ENCODE measurements around the gene GPX7.
A peak's percentile ranks its signal among the peaks of the same experiment; 100 is the strongest.

Gene GPX7

GRCh38 chr1:52623812-52624211 lies 21.6 kb downstream of the GPX7 start:
- no peak for DNase-seq
- intact Hi-C loops (cut with DNase I), result no loop called here

GRCh38 chr1:52627028-52627427 lies 24.9 kb downstream of the GPX7 start:
- intact Hi-C loops (cut with DNase I), result no loop called here
- no peak for DNase-seq

- no peak for DNase-seq
- intact Hi-C loops (cut with DNase I), result no loop called here
These were observed 26.6 kb downstream of the GPX7 start for GRCh38 chr1:52628614-52629324.

GRCh38 chr1:52629325-52629643 lies 27.1 kb downstream of the GPX7 start:
- DNase-seq, result peak; percentile 30 to 88 (median 50)
- intact Hi-C loops (cut with DNase I), result no loop called here

GRCh38 chr1:52629667-52630066 lies 27.5 kb downstream of the GPX7 start:
- no peak for DNase-seq
- intact Hi-C loops (cut with DNase I), result no loop called here

- no peak for DNase-seq
- intact Hi-C loops (cut with DNase I), result no loop called here
These were observed 29.7 kb downstream of the GPX7 start for GRCh38 chr1:52631759-52632331.

- intact Hi-C loops (cut with DNase I), result no loop called here
- peak in 4 of 10 donors; percentile 22 to 83 (median 45) for DNase-seq
These were observed 30.6 kb downstream of the GPX7 start, which contains the start of gene SHISAL2A for GRCh38 chr1:52632732-52633290. Gene SHISAL2A, plus strand, starts transcription at chr1:52633168. Its CDS starts 326 bp downstream, at chr1:52633494.

GRCh38 chr1:52633291-52633754 lies 31.2 kb downstream of the GPX7 start:
- peak in 2 of 10 donors; percentile 10 to 73 for DNase-seq
- intact Hi-C loops (cut with DNase I), result no loop called here

- DNase-seq, result no peak
- intact Hi-C loops (cut with DNase I), result no loop called here
These were observed 31.9 kb downstream of the GPX7 start for GRCh38 chr1:52634111-52634510.

GRCh38 chr1:52635321-52636089 lies 33.3 kb downstream of the GPX7 start:
- intact Hi-C loops (cut with DNase I), result no loop called here
- DNase-seq, result no peak

GRCh38 chr1:52636721-52637695 lies 34.8 kb downstream of the GPX7 start:
- DNase-seq, result peak in 2 of 10 donors; percentile 20 to 21
- intact Hi-C loops (cut with DNase I), result no loop called here

- intact Hi-C loops (cut with DNase I), result no loop called here
- no peak for DNase-seq
These were observed 35.8 kb downstream of the GPX7 start for GRCh38 chr1:52637946-52638345.

GRCh38 chr1:52640697-52641096 lies 38.5 kb downstream of the GPX7 start:
- no peak for DNase-seq
- intact Hi-C loops (cut with DNase I), result no loop called here

GRCh38 chr1:52641307-52641706 lies 39.1 kb downstream of the GPX7 start:
- intact Hi-C loops (cut with DNase I), result no loop called here
- DNase-seq, result no peak

GRCh38 chr1:52645261-52645660 lies 43.1 kb downstream of the GPX7 start:
- DNase-seq, result no peak
- intact Hi-C loops (cut with DNase I), result no loop called here

GRCh38 chr1:52651904-52652303 lies 49.7 kb downstream of the GPX7 start:
- intact Hi-C loops (cut with DNase I), result no loop called here

GRCh38 chr1:52653207-52653849 lies 51.2 kb downstream of the GPX7 start:
- DNase-seq, result no peak
- intact Hi-C loops (cut with DNase I), result no loop called here

More at GRCh38 chr1:52651904-52652303, 49.7 kb downstream of the GPX7 start:
- DNase-seq, result no peak

- intact Hi-C loops (cut with DNase I), result no loop called here
- no peak for DNase-seq
These were observed 51.9 kb downstream of the GPX7 start for GRCh38 chr1:52654063-52654462.

GRCh38 chr1:52657702-52658101 lies 55.5 kb downstream of the GPX7 start:
- no peak for DNase-seq

More at GRCh38 chr1:52657702-52658101, 55.5 kb downstream of the GPX7 start:
- intact Hi-C loops (cut with DNase I), result no loop called here

Measured in posterior cingulate gyrus (tissue), 11 donors.